NCI-H1105 (cell line): ENCODE results near the gene VPS13D.
"Not testable (repeated sequence)": the region's sequence is repeated elsewhere in the genome, so short reads cannot be mapped to it uniquely, and the experiment has no call there.

ENCODE experiments used
- DNase-seq: peaks from one replicate; lab custom pipeline; 2025; lab: John Stamatoyannopoulos, UW

The VPS13D gene

GRCh38 chr1:12294076-12294475 lies 64.2 kb downstream of the VPS13D start:
- no peak for DNase-seq

- no peak for DNase-seq
These were observed 66.2 kb downstream of the VPS13D start for GRCh38 chr1:12296016-12296415.

- DNase-seq, result no peak
These were observed 66.8 kb downstream of the VPS13D start for GRCh38 chr1:12296623-12297022.

GRCh38 chr1:12300706-12301105 lies 70.9 kb downstream of the VPS13D start:
- DNase-seq, result no peak

GRCh38 chr1:12301518-12302237 lies 71.8 kb downstream of the VPS13D start:
- no peak for DNase-seq

GRCh38 chr1:12302798-12303447 lies 73.1 kb downstream of the VPS13D start:
- no peak for DNase-seq

GRCh38 chr1:12305377-12305776 lies 75.5 kb downstream of the VPS13D start:
- no peak for DNase-seq

GRCh38 chr1:12309783-12310742 lies 80.2 kb downstream of the VPS13D start:
- no peak for DNase-seq

- peak; percentile 29 for DNase-seq
These were observed 84.6 kb downstream of the VPS13D start for GRCh38 chr1:12314333-12314903.

GRCh38 chr1:12315146-12315545 lies 85.3 kb downstream of the VPS13D start:
- no peak for DNase-seq

- no peak for DNase-seq
These were observed 86.5 kb downstream of the VPS13D start for GRCh38 chr1:12316331-12316730.

GRCh38 chr1:12320486-12320885 lies 90.7 kb downstream of the VPS13D start:
- DNase-seq, result no peak

- no peak for DNase-seq
These were observed 94.6 kb downstream of the VPS13D start for GRCh38 chr1:12324423-12324822.

- DNase-seq, result not testable (repeated sequence)
These were observed 95.1 kb downstream of the VPS13D start for GRCh38 chr1:12324973-12325372.

GRCh38 chr1:12326986-12327385 lies 97.2 kb downstream of the VPS13D start:
- no peak for DNase-seq

- DNase-seq, result no peak
These were observed 97.7 kb downstream of the VPS13D start for GRCh38 chr1:12327566-12327965.

- no peak for DNase-seq
These were observed 103.4 kb downstream of the VPS13D start for GRCh38 chr1:12333036-12333785.

GRCh38 chr1:12335815-12336214 lies 106.0 kb downstream of the VPS13D start:
- no peak for DNase-seq

GRCh38 chr1:12336413-12336812 lies 106.6 kb downstream of the VPS13D start:
- DNase-seq, result no peak

- DNase-seq, result no peak
These were observed 108.2 kb downstream of the VPS13D start for GRCh38 chr1:12338017-12338416.

GRCh38 chr1:12338823-12339222 lies 109.0 kb downstream of the VPS13D start:
- no peak for DNase-seq
